Parathyroid adenoma (tissue), 2 donors: ENCODE results near the gene CFB.
"Not testable (repeated sequence)": the region's sequence is repeated elsewhere in the genome, so short reads cannot be mapped to it uniquely, and the experiment has no call there.

Experiments
- H2AFZ ChIP-seq: fragments of 300-600 bp; sonication (generic); one replicate; pipeline ENCODE4 v1.7.0; 2017; ENCODE audit warnings: antibody characterized with exemption, mild to moderate bottlenecking
- H3K27ac ChIP-seq: fragments of 300-600 bp; sonication (generic); one replicate; pipeline ENCODE4 v1.7.0; 2017
- H3K27me3 ChIP-seq: fragments of 300-600 bp; sonication (generic); one replicate; pipeline ENCODE4 v1.7.0; 2017; ENCODE audit warnings: low read length; ENCODE audit not compliant: control insufficient read depth, insufficient read depth
- H3K36me3 ChIP-seq: fragments of 300-600 bp; sonication (generic); one replicate; pipeline ENCODE4 v1.7.0; 2017; ENCODE audit warnings: low read length; ENCODE audit not compliant: control insufficient read depth, insufficient read depth
- H3K4me1 ChIP-seq: fragments of 300-600 bp; sonication (generic); one replicate; pipeline ENCODE4 v1.7.0; 2017; ENCODE audit warnings: control low read depth
- H3K4me2 ChIP-seq: fragments of 300-600 bp; sonication (generic); one replicate; pipeline ENCODE4 v1.7.0; 2017; ENCODE audit warnings: low read length
- H3K4me3 ChIP-seq: fragments of 300-600 bp; sonication (generic); one replicate; pipeline ENCODE4 v1.7.0; 2017; ENCODE audit warnings: low read depth, low read length
- H3K79me2 ChIP-seq: fragments of 300-600 bp; sonication (generic); one replicate; pipeline ENCODE4 v1.7.0; 2017; ENCODE audit warnings: control low read depth
- H3K9ac ChIP-seq: fragments of 300-600 bp; sonication (generic); one replicate; pipeline ENCODE4 v1.7.0; 2017; ENCODE audit warnings: mild to moderate bottlenecking
- H3K9me3 ChIP-seq: fragments of 300-600 bp; sonication (generic); one replicate; pipeline ENCODE4 v1.7.0; 2017; ENCODE audit warnings: low read length; ENCODE audit not compliant: control insufficient read depth
- TF ChIP-seq, protein P1 (sequence below): fragments of 300-600 bp; sonication (generic); IDR thresholded peaks from one replicate; pipeline ENCODE4 v1.7.0; 2017; ENCODE audit warnings: antibody characterized with exemption, mild to moderate bottlenecking
- donor health status: primary hyperparathyroidism.

The CFB gene

DNA sequence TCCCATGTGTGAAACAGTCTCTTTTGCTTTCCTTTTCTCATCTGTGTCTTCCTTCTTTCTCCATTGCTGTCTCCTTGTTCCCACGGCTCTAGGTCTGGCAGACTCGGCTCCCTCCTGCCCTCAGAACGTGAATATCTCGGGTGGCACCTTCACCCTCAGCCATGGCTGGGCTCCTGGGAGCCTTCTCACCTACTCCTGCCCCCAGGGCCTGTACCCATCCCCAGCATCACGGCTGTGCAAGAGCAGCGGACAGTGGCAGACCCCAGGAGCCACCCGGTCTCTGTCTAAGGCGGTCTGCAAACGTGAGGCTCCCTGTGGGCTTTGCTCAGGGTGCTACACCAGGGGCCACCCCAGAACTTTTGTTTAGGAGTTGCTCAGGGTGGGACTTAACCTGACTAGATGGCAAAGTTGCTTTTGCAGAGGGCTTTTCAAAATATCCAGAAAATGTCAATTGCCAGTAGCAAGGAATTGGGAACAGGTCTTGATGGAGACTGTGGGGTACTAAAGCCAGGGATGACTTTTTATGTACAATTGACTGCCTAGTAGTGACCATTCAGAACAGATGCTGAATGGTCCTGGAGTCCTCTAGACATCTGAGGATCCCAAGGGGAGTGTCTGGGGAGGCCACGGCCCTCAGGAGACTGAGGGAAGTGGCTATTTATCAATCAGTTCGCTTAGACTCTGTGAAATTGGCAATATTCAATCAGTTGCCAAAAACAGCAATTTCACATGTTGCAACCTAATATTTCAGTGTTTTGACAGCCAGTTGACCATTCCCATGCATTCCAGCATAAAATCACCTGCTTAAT lies 17.8 kb upstream of the CFB start:
- H3K4me1 ChIP-seq: no peaks in the 10 kb centered on the region
- no peak overlapping the region for H3K4me3 ChIP-seq
- H3K9ac ChIP-seq: no peak overlapping the region
- H3K27me3 ChIP-seq: no peaks in the 10 kb centered on the region
- H2AFZ ChIP-seq: peak overlapping the region; percentile 50
- no peak overlapping the region for H3K4me2 ChIP-seq
- H3K79me2 ChIP-seq: no peaks in the 10 kb centered on the region
- H3K27ac ChIP-seq: no peak overlapping the region
- no peaks in the 10 kb centered on the region for H3K36me3 ChIP-seq
- no peaks in the 10 kb centered on the region for H3K9me3 ChIP-seq
- TF ChIP-seq, protein P1, sequence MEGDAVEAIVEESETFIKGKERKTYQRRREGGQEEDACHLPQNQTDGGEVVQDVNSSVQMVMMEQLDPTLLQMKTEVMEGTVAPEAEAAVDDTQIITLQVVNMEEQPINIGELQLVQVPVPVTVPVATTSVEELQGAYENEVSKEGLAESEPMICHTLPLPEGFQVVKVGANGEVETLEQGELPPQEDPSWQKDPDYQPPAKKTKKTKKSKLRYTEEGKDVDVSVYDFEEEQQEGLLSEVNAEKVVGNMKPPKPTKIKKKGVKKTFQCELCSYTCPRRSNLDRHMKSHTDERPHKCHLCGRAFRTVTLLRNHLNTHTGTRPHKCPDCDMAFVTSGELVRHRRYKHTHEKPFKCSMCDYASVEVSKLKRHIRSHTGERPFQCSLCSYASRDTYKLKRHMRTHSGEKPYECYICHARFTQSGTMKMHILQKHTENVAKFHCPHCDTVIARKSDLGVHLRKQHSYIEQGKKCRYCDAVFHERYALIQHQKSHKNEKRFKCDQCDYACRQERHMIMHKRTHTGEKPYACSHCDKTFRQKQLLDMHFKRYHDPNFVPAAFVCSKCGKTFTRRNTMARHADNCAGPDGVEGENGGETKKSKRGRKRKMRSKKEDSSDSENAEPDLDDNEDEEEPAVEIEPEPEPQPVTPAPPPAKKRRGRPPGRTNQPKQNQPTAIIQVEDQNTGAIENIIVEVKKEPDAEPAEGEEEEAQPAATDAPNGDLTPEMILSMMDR: no peak

DNA sequence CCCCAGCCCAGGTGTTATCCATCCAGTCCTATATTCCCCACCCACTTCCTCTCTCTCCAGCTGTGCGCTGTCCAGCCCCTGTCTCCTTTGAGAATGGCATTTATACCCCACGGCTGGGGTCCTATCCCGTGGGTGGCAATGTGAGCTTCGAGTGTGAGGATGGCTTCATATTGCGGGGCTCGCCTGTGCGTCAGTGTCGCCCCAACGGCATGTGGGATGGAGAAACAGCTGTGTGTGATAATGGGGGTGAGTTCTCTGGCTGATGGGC lies 17.3 kb upstream of the CFB start:
- Histone ChIP-seq H2AFZ (no peak overlapping the region), H3K9ac (no peak overlapping the region), H3K79me2 (no peaks in the 10 kb centered on the region), H3K27me3 (no peaks in the 10 kb centered on the region), H3K4me1 (no peaks in the 10 kb centered on the region), H3K9me3 (no peaks in the 10 kb centered on the region), H3K4me3 (no peak overlapping the region), H3K27ac (no peak overlapping the region), H3K4me2 (no peak overlapping the region), H3K36me3 (no peaks in the 10 kb centered on the region)
- TF ChIP-seq, protein P1: no peak

DNA sequence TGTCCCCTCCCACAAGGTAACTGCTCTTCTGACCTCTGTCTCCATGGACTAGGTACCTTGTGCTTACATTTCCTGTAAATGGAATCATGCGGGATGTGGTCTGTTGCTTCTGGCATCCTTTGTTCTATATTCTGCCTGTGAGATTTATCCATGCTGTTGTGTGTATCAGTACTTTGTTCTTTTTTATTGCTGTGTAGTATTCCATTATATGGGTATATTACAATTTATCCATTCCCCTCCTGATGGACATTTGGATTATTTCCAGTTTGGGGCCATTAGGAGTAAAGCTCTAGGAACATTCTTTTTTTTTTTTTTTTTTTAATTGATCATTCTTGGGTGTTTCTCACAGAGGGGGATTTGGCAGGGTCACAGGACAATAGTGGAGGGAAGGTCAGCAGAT lies 14.9 kb upstream of the CFB start:
- Histone ChIP-seq H2AFZ (no peak overlapping the region), H3K79me2 (no peaks in the 10 kb centered on the region), H3K4me3 (no peak overlapping the region), H3K27ac (no peak overlapping the region), H3K27me3 (no peaks in the 10 kb centered on the region), H3K4me2 (no peak overlapping the region), H3K36me3 (no peaks in the 10 kb centered on the region), H3K9ac (no peak overlapping the region), H3K9me3 (no peaks in the 10 kb centered on the region), H3K4me1 (no peaks in the 10 kb centered on the region)
- TF ChIP-seq, protein P1: no peak

DNA sequence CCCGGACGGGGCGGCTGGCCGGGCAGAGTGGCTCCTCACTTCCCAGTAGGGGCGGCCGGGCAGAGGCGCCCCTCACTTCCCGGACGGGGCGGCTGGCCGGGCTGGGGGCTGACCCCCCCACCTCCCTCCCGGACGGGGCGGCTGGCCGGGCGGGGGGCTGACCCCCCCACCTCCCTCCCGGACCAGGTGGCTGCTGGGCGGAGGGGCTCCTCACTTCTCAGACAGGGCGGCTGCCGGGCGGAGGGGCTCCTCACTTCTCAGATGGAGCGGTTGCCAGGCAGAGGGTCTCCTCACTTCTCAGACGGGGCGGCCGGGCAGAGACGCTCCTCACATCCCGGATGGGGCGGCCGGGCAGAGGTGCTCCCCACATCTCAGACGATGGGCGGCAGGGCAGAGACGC lies 13.8 kb upstream of the CFB start:
- not testable (repeated sequence) for H3K79me2 ChIP-seq, H2AFZ ChIP-seq, H3K36me3 ChIP-seq, H3K4me1 ChIP-seq, H3K9me3 ChIP-seq, H3K4me2 ChIP-seq, H3K27me3 ChIP-seq, H3K27ac ChIP-seq, H3K9ac ChIP-seq, H3K4me3 ChIP-seq

DNA sequence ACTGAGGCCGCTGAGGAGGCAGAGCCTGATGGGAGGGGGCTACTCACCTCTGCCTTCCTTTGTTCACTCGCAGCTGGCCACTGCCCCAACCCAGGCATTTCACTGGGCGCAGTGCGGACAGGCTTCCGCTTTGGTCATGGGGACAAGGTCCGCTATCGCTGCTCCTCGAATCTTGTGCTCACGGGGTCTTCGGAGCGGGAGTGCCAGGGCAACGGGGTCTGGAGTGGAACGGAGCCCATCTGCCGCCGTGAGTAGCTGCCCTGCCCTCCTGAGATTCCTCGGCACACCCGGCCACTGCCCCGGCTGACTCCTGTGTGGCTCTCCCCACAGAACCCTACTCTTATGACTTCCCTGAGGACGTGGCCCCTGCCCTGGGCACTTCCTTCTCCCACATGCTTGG lies 12.4 kb upstream of the CFB start:
- no peaks in the 10 kb centered on the region for H3K27me3 ChIP-seq
- H3K9me3 ChIP-seq: no peaks in the 10 kb centered on the region
- TF ChIP-seq, protein P1: no peak
- H3K4me3 ChIP-seq: no peak overlapping the region
- H3K36me3 ChIP-seq: no peaks in the 10 kb centered on the region
- no peak overlapping the region for H3K4me2 ChIP-seq
- H3K79me2 ChIP-seq: no peaks in the 10 kb centered on the region
- H3K4me1 ChIP-seq: no peaks in the 10 kb centered on the region
- no peak overlapping the region for H3K27ac ChIP-seq
- no peak overlapping the region for H2AFZ ChIP-seq
- no peak overlapping the region for H3K9ac ChIP-seq
